ENCODE results near the gene ITK.

ITK gene

GRCh38 chr5:157284458-157285212, 104.0 kb downstream of the ITK start:
- no peak for DNase-seq

GRCh38 chr5:157285310-157286035, 104.8 kb downstream of the ITK start:
- DNase-seq: no peak

- no peak for DNase-seq
Observed at GRCh38 chr5:157286761-157287211, 106.1 kb downstream of the ITK start.

- DNase-seq: no peak
Observed at GRCh38 chr5:157288405-157289163, 107.9 kb downstream of the ITK start.

- no peak for DNase-seq
Observed at GRCh38 chr5:157289164-157289819, 108.7 kb downstream of the ITK start.

- DNase-seq: no peak
Observed at GRCh38 chr5:157290156-157290980, 109.7 kb downstream of the ITK start.

GRCh38 chr5:157290981-157291711, 110.5 kb downstream of the ITK start:
- no peak for DNase-seq

GRCh38 chr5:157292599-157292998, 112.0 kb downstream of the ITK start:
- DNase-seq: no peak

- DNase-seq: no peak
Observed at GRCh38 chr5:157294407-157295091, 113.9 kb downstream of the ITK start.

- no peak for DNase-seq
Observed at GRCh38 chr5:157295247-157295646, 114.6 kb downstream of the ITK start.

GRCh38 chr5:157300564-157300963, 119.9 kb downstream of the ITK start:
- no peak for DNase-seq

GRCh38 chr5:157301066-157301465, 120.4 kb downstream of the ITK start:
- no peak for DNase-seq

- no peak for DNase-seq
Observed at GRCh38 chr5:157303023-157303422, 122.4 kb downstream of the ITK start.

GRCh38 chr5:157303667-157304327, 123.2 kb downstream of the ITK start:
- DNase-seq: peak; percentile 33

Data from femur (tissue), 1 donor.